ENCODE results near the gene COX4I1.

COX4I1 gene

DNA sequence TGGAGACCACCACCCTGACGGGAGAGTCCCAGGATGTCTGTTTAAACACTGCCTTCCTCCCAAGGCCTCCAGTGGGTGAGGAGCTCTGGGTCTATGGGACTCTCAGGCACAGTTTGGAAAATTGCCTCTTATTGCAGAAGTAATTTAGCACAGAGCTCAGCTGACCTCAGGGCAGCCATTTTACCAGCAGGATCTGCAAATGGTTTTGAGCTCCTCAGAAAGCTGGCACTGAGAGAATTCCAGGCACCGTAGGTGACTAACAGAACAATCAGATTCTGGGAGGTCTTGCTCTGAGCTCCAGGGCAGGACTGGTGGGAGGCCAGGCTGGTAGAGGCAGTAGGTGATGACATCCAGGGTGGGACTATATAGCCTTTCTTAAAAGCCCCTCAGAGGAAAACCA lies 31.3 kb upstream of the COX4I1 start:
- DNase-seq = no peak

DNA sequence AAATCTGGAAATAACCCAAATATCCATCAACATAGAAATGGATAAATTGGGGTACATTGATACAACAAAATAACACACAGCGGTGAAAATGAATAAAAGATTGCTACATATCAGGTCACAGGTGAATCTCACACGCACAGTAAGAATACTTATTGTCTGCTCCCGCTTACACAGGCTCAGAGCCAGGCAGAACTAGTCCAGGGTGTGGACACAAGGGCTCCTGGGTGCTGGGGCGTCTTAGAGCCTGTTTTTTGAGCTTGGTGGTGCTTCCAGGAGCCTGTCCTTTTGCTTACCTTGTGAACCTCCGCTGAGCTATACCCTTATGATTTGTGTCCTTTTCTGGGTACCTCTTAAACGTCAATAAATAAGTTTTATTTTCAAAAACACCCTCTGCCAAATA lies 28.8 kb upstream of the COX4I1 start:
- DNase-seq = no peak

- DNase-seq = no peak
These were observed 26.5 kb upstream of the COX4I1 start for GRCh38 chr16:85773044-85773443.

DNA sequence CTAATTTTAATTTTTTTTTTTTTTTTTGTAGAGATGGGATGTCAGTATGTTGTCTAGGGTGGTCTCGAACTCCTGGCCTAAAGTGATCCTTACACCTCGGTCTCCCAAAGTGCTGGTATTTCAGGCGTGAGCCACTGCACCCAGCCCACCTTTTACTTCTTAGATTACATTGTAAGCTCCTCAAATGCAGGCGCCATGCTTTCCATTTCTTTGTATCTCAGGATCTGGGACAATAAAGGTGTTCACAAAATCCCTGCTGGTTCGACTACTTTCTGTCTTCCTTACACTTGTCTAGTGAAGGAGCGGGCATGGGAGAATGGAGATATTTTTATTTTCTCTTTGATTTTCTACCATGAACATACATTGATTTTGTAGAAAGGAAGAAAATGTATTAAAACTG lies 25.4 kb upstream of the COX4I1 start:
- no peak for DNase-seq

GRCh38 chr16:85774811-85775210 lies 24.7 kb upstream of the COX4I1 start:
- no peak for DNase-seq

DNA sequence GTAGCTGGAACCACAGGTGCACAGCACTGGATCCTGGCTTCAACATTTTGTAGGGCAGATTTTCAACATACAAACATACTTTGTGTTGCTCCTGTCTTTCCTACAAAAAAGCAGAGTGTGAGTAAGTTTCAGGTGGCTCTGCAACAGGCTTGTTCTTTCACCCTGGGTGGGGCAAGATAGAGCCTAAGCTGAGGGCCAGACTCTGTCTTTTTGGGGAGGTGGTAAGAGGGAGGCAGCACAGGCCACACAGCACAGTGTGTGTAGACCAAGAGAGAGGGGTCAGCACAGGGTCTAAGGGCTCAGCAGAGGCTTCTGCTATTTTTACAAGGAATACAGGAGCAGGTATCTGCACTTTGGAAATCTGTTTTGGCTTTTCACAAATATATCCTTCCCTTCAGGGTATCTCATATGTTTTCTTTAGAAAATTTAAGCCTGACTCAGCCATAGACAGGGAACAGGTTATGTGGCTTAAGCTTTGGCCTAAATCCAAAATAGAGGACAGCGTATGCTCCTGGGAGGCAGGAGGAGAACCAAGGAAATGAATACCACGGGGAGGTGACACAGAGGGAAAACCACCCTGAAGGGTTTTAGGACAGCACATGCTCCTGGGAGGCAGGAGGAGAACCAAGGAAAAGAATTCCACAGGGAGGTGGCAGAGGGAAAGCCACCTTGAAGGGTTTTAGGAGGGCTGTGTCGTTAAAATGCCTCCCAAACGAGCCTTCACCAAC lies 21.7 kb upstream of the COX4I1 start:
- DNase-seq = no peak

- DNase-seq = peak; percentile 26
These were observed 20.6 kb upstream of the COX4I1 start for GRCh38 chr16:85778873-85779272.

GRCh38 chr16:85780281-85780680 lies 19.2 kb upstream of the COX4I1 start:
- no peak for DNase-seq

DNA sequence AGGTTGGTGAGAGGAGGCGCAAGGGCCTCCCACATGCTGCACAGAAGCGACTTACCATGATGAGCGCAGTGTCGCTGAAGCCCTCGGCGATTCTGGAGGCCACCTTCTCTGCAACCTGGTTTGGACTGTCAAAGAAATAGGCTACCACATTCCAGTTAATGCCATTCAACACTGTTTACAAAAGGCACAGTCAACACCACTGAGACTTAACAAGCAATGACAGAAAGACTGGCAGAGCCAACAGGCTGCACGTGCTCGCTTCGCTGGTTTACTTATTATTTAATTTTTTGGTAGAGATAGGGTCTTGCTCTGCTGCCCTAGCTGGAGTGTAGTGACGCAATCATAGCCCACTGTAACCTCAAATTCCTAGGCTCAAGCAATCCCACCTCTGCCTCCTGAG lies 18.3 kb upstream of the COX4I1 start:
- DNase-seq = no peak

GRCh38 chr16:85781695-85782370 lies 17.7 kb upstream of the COX4I1 start:
- no peak for DNase-seq

DNA sequence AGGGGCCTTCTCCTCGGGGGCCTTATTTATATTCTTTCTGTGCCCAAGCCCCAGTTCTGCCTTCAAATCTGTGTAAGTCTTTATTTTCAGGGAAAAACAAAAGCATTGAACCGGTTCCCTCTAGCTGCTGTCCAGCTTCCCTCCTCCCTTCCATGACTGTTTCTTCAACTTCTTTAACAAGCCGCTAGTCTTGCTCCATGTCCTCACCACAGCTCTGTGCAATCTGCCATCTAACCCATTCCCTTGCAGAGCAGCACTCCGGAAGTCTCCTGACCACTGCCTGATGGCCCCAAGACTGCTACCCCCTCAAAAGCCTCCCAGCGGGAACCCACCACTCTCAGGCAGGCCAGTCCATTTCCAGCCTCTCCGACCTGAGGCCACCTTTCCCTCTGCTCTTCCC lies 17.0 kb upstream of the COX4I1 start:
- DNase-seq = no peak

DNA sequence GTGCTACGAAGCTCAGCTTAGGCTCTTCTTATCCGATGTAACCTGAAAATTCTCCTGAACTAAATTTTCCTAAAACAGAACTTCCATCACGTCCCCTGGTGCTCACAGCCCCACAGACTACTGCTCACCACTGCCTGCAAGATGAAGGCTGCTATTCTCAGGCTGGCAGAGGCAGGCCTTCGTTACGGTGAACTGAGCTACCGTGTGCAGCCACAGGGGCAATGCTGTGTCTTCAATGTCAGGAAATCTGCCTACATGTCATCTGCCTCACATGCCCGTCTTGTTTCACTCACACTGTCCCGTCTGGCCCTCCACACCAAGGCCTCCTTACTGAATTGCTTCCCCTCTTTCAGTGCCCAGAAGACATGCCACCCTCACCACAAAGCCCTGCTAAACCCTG lies 16.1 kb upstream of the COX4I1 start:
- DNase-seq = no peak

- no peak for DNase-seq
These were observed 14.7 kb upstream of the COX4I1 start for GRCh38 chr16:85784813-85785212.

DNA sequence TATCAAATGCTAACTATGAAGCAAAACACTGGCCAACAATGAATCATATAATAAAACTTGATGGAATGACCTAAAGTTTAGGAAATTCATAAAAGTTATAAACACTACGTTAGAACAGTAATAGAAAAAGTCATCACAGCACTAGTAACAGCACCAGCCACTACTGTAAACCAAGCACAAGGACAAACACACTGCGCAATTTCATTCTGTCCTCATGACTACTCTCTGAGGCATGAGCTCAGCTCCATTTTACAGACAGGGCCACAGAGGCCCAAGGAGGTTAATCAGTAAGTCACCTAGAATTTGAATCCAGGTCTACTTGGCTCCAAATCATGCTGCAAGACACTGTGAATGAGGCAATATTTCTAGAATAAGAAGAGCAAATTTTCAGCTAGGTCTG lies 13.6 kb upstream of the COX4I1 start:
- DNase-seq = no peak

GRCh38 chr16:85788819-85789218 lies 10.7 kb upstream of the COX4I1 start:
- DNase-seq = no peak

- DNase-seq = no peak
These were observed 9.7 kb upstream of the COX4I1 start for GRCh38 chr16:85789773-85790172.

DNA sequence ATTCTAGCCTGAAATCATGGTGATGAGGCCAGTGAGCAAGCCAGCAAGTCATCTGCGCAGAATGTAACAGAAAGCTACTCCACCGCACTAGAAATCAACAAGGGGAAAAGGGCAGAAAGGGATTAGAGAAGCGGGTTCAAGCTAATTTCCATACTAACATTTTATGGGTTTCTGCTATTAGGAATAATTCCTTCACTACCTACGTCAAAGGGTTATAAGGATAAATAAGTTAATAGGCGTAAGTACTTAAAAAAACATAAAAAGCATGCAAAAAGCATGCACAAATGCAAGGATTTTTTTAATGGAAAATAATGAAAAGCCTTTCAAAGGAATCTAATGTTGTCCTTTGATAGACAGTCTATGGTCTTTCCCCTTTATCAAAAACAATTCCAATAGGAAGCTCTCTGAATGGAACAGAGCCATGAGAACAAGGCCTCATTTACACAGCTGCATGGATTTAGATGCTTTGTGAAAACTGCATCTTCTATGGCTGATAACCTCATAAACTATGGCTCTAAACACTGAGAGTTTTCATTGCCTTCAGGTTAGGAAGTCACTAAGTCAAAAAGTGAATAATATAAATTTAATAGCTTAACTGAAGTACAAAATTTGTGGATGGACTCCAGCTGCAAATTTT lies 5.7 kb upstream of the COX4I1 start:
- no peak for DNase-seq

- no peak for DNase-seq
These were observed 4.8 kb upstream of the COX4I1 start for GRCh38 chr16:85794696-85795095.

GRCh38 chr16:85796152-85796551 lies 3.3 kb upstream of the COX4I1 start:
- DNase-seq = no peak

- no peak for DNase-seq
These were observed 2.9 kb upstream of the COX4I1 start for GRCh38 chr16:85796599-85796998.

GRCh38 chr16:85798283-85798776 lies 1.2 kb upstream of the COX4I1 start:
- no peak for DNase-seq

GRCh38 chr16:85798901-85799496 lies 496 bp upstream of the COX4I1 start:
- DNase-seq = peak; percentile 51

DNA sequence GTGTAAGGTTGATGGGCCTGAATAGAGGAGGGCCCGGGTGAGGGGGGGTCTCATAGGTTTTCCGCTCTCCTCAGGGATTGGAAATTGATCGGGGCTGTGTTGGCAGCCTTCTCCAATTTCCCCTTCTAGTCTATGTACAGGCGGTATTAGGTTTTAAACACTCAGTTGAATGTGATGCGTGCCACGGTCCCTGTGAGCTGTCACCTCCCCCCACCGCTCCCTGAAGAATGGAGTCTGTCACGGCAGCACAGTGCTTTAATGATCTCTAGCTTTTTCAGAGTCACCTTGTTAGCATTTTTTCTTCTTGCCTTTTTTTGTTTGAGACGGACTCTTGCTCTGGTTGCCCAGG lies 800 bp downstream of the COX4I1 start:
- peak; percentile 47 for DNase-seq

DNA sequence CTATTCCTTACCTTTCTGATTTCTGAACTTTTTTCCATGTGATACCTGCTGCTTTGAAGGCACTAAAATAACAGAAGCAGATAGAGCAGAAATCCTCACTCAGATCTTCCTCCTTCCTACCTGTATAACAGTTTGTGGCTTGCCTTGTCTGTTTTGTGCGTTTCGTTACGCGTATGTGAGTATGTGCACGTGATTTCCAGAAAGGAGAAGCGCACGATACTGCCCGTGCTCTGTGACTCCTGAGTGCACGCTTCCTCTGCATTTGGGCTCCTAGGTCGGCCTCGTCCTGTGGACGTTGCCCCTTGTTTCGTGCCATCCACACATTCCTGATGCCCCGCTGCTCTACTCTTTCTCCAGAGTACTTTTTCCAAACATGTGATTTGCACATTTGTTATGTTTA lies 4.1 kb downstream of the COX4I1 start:
- no peak for DNase-seq

All from activated CD4-positive, alpha-beta T cell treated with anti-CD3 and anti-CD28 coated beads for 48 hours (primary cell).